Superior temporal gyrus (tissue), 1 donor: ENCODE data around the gene CYP27A1.
"Not testable (repeated sequence)": the region's sequence is repeated elsewhere in the genome, so short reads cannot be mapped to it uniquely, and the experiment has no call there.

ENCODE experiments used
- DNase-seq: peaks from one replicate; pipeline ENCODE4 v3.0.0-alpha.2; 2016; ENCODE audit errors: extremely low spot score

CYP27A1 gene

GRCh38 chr2:218831378-218831990 is 49.5 kb downstream of the CYP27A1 start, which contains the start of gene PRKAG3:
Gene PRKAG3, minus strand, starts transcription at chr2:218831803.
- DNase-seq: no peak

GRCh38 chr2:218832081-218832480 is 50.1 kb downstream of the CYP27A1 start:
- no peak for DNase-seq

- DNase-seq: no peak
Observed at GRCh38 chr2:218832520-218832919, 50.6 kb downstream of the CYP27A1 start.

- DNase-seq: no peak
Observed at GRCh38 chr2:218833023-218833609, 51.2 kb downstream of the CYP27A1 start.

GRCh38 chr2:218834685-218835084 is 52.7 kb downstream of the CYP27A1 start:
- no peak for DNase-seq

GRCh38 chr2:218837495-218837894 is 55.5 kb downstream of the CYP27A1 start:
- DNase-seq: no peak

- no peak for DNase-seq
Observed at GRCh38 chr2:218839430-218839829, 57.5 kb downstream of the CYP27A1 start.

- DNase-seq: no peak
Observed at GRCh38 chr2:218839888-218840287, 57.9 kb downstream of the CYP27A1 start.

- DNase-seq: not testable (repeated sequence)
Observed at GRCh38 chr2:218844334-218844733, 62.4 kb downstream of the CYP27A1 start.

GRCh38 chr2:218846963-218847362 is 65.0 kb downstream of the CYP27A1 start:
- not testable (repeated sequence) for DNase-seq

- no peak for DNase-seq
Observed at GRCh38 chr2:218849721-218850120, 67.8 kb downstream of the CYP27A1 start.

GRCh38 chr2:218850796-218851195 is 68.8 kb downstream of the CYP27A1 start:
- DNase-seq: no peak

- DNase-seq: no peak
Observed at GRCh38 chr2:218851286-218851685, 69.3 kb downstream of the CYP27A1 start.

- peak; percentile 75 for DNase-seq
Observed at GRCh38 chr2:218852911-218853667, 71.1 kb downstream of the CYP27A1 start.

- no peak for DNase-seq
Observed at GRCh38 chr2:218853766-218854165, 71.8 kb downstream of the CYP27A1 start.

- DNase-seq: no peak
Observed at GRCh38 chr2:218854860-218855259, 72.9 kb downstream of the CYP27A1 start.

- no peak for DNase-seq
Observed at GRCh38 chr2:218855305-218856166, 73.6 kb downstream of the CYP27A1 start.

- DNase-seq: no peak
Observed at GRCh38 chr2:218856167-218856895, 74.4 kb downstream of the CYP27A1 start.

GRCh38 chr2:218856896-218857243 is 74.9 kb downstream of the CYP27A1 start:
- DNase-seq: no peak

GRCh38 chr2:218857371-218858137 is 75.6 kb downstream of the CYP27A1 start:
- no peak for DNase-seq

GRCh38 chr2:218858138-218858445 is 76.1 kb downstream of the CYP27A1 start:
- no peak for DNase-seq
